K562 (cell line): ENCODE results near the gene KLHL33. TPM values are rescaled to one million over a fixed set of nuclear protein-coding genes. Genes with fewer than 3 reads are reported as not detected.

Experiments used
- GTF3C2 ChIP-seq: IDR thresholded peaks from 3 replicates; pipeline ENCODE4 v1.6.1; 2011; ENCODE audit warnings: borderline replicate concordance, mild to moderate bottlenecking, moderate library complexity; ENCODE audit not compliant: insufficient read length; ENCODE audit errors: extremely low read depth
- HDGF ChIP-seq: fragments of 450-650 bp; IDR thresholded peaks from 2 replicates; pipeline ENCODE4 v1.6.1; 2016
- HOMEZ ChIP-seq: fragments of 250-450 bp; sonication (Bioruptor Pico); IDR thresholded peaks from 2 replicates; pipeline ENCODE4 v1.4.0; 2020; ENCODE audit warnings: mild to moderate bottlenecking, moderate library complexity
- HOXB6 ChIP-seq: fragments of 250-450 bp; sonication (Bioruptor Pico); IDR thresholded peaks from 2 replicates; pipeline ENCODE4 v1.5.1; 2022; ENCODE audit warnings: mild to moderate bottlenecking, borderline replicate concordance
- MCM5 ChIP-seq: fragments of 450-650 bp; IDR thresholded peaks from 2 replicates; pipeline ENCODE4 v1.6.1; 2016; ENCODE audit warnings: low read depth
- RREB1 ChIP-seq: fragments of 250-450 bp; sonication (Bioruptor Pico); IDR thresholded peaks from 2 replicates; pipeline ENCODE4 v1.4.0; 2020
- TAF1 ChIP-seq: IDR thresholded peaks from 2 replicates; pipeline ENCODE4 v1.6.1; 2011; ENCODE audit warnings: mild to moderate bottlenecking, low read length, moderate library complexity; ENCODE audit not compliant: insufficient read depth, control insufficient read depth, severe bottlenecking; ENCODE audit errors: extremely low read depth
- TAF15 ChIP-seq: fragments of 200-400 bp; formaldehyde crosslinking; IDR thresholded peaks from 2 replicates; pipeline ENCODE4 v1.6.1; 2017; ENCODE audit warnings: mild to moderate bottlenecking, low read depth, low read length, moderate library complexity
- TCF15 ChIP-seq: fragments of 250-450 bp; sonication (Bioruptor Pico); IDR thresholded peaks from 2 replicates; pipeline ENCODE4 v1.8.0; 2022; ENCODE audit warnings: moderate library complexity, mild to moderate bottlenecking, inconsistent platforms
- TRIM24 ChIP-seq, 2 experiments: fragments of 450-650 bp; IDR thresholded peaks; 2 replicates each; pipeline ENCODE4 v1.6.1; 2016
- ZNF146 ChIP-seq: IDR thresholded peaks from one replicate; pipeline ENCODE4 v1.6.1; 2018; ENCODE audit warnings: missing compliant biosample characterization; ENCODE audit not compliant: unreplicated experiment
- ZNF445 ChIP-seq: fragments of 250-450 bp; sonication (Bioruptor Pico); IDR thresholded peaks from 2 replicates; pipeline ENCODE4 v1.4.0; 2020; ENCODE audit warnings: low read depth, mild to moderate bottlenecking, moderate library complexity
- ZNF507 ChIP-seq: conservative IDR thresholded peaks from 2 replicates; pipeline ENCODE4 v1.6.1; 2017; ENCODE audit warnings: missing genetic modification characterization, missing compliant biosample characterization
- ZNF668 ChIP-seq: fragments of 250-450 bp; sonication (Bioruptor Pico); IDR thresholded peaks from 2 replicates; pipeline ENCODE4 v1.8.0; 2022; ENCODE audit warnings: mild to moderate bottlenecking, inconsistent platforms
- polyA plus RNA-seq, 8 experiments: library from polyadenylated mRNA; depleted of rRNA in 4 of 8; stranded (reverse) in 5 of 8; unstranded in 3 of 8; fragments of >200 nt; fragmentation: Nextera tagmentation in 2 of 8; fragmentation: Illumina TruSeq in 1 of 8; extraction: Ambion mirVana in 2 of 8; extraction: Trizol in 1 of 8; gene quantifications; 2 replicates each; pipeline versions ENCODE4 v1.2.1 to v1.2.3, GENCODE V29; 2011 to 2014; ENCODE audit warnings: inconsistent platforms in 1 of 8, missing spikeins in 1 of 8
- total RNA-seq, 7 experiments: library from RNA; depleted of rRNA in 6 of 7; stranded (reverse); fragments of >200 nt in 6 of 7; fragmentation: Illumina TruSeq in 2 of 7; extraction: Trizol in 2 of 7; gene quantifications; 2 replicates each; pipeline versions ENCODE4 v1.2.1 to v1.2.3, GENCODE V29; 2011 to 2021; ENCODE audit warnings: low replicate concordance in 1 of 7
- TF ChIP-seq, protein P1 (sequence below): sonication (generic); formaldehyde crosslinking; IDR thresholded peaks from 2 replicates; pipeline ENCODE4 v1.9.0; 2022; ENCODE audit warnings: mild to moderate bottlenecking, missing genetic modification reagents

The KLHL33 gene
- total and polyA plus RNA-seq, 9 of the 15 experiments (the other 6 are each of a cell fraction or from before 2014, with no cell fraction given), result 0.04 to 0.27 (median 0.13) TPM; not detected in 6

DNA sequence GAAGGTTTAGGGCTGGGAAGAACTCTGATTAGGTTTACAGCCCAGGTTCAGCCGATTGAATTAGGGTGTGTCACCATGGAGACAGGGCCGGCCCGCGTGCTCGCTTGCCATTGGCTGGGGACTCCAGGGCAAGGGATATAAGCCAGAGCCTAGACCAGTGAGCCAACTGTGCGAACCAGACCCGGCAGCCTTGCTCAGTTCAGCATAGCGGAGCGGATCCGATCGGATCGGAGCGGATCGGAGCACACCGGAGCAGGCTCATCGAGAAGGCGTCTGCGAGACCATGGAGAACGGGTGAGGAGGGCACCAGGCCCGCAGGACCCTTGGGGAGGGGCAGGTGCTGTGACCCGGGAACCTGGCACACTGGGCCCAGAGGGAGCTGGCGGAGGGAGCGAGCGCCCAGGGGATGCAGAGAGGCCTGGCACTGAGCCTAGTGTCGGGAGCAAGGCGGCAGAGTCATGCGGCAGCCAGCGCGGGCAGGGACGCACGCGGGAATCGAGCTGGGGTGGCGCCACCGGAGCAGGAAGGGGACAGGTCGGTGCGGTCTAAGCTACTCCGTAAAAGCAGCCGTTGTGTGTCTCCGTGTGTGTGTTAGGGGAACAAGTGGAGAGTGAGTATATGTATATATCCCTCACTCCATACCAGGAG, 33.4 kb upstream of the KLHL33 start, which contains the start of gene PNP (continued):
- TF ChIP-seq GTF3C2, result no peak
- TF ChIP-seq, protein P1, sequence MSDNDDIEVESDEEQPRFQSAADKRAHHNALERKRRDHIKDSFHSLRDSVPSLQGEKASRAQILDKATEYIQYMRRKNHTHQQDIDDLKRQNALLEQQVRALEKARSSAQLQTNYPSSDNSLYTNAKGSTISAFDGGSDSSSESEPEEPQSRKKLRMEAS (CRISPR knock-in tag), result peak; percentile 44
- no peak for TF ChIP-seq MCM5
- peak; percentile 91 for TF ChIP-seq TAF1
- TF ChIP-seq ZNF507 (tag), result no peak
- TF ChIP-seq ZNF668 (CRISPR knock-in tag), result no peak
- no peak for TF ChIP-seq ZNF445 (CRISPR knock-in tag)
- no peak for TF ChIP-seq TAF15
- TF ChIP-seq HOXB6 (CRISPR knock-in tag), result no peak
- no peak for TF ChIP-seq ZNF146
- TF ChIP-seq HDGF, result no peak
- no peak for TF ChIP-seq RREB1 (CRISPR knock-in tag)
- no peak for TF ChIP-seq TCF15 (CRISPR knock-in tag)
- 0 out of 4 replicates have a peak, but pooled peaks of 1 of the 2 experiments have one; percentile 36 for TF ChIP-seq TRIM24 (IDR thresholded peaks at IDR 0.05)
- TF ChIP-seq HOMEZ, result no peak
